Duodenal mucosa (tissue), 2 donors: ENCODE measurements around the gene GGT6.

ENCODE experiments used
- H3K27ac ChIP-seq: one replicate; pipeline ENCODE4 v1.7.0; 2013; ENCODE audit warnings: low read depth, low read length
- H3K27me3 ChIP-seq, 2 donors: one replicate each; pipeline ENCODE4 v1.7.0; 2013; ENCODE audit warnings: low read length in 2 of 2, control low read depth in 1 of 2; ENCODE audit not compliant: insufficient read depth in 2 of 2, control insufficient read depth in 1 of 2
- H3K36me3 ChIP-seq, 2 donors: one replicate each; pipeline ENCODE4 v1.7.0; 2013; ENCODE audit warnings: low read length in 2 of 2, control low read depth in 1 of 2; ENCODE audit not compliant: insufficient read depth in 2 of 2, control insufficient read depth in 1 of 2
- H3K4me1 ChIP-seq, 2 donors: one replicate each; pipeline ENCODE4 v1.7.0; 2013; ENCODE audit warnings: low read length in 2 of 2, control low read depth in 1 of 2; ENCODE audit not compliant: insufficient read depth in 2 of 2, control insufficient read depth in 1 of 2
- H3K4me3 ChIP-seq, 2 donors: one replicate each; pipeline ENCODE4 v1.7.0; 2013; ENCODE audit warnings: low read length in 2 of 2, low read depth in 1 of 2
- H3K9ac ChIP-seq, 2 donors: one replicate each; pipeline ENCODE4 v1.7.0; 2013; ENCODE audit warnings: low read length in 2 of 2, low read depth in 1 of 2
- H3K9me3 ChIP-seq, 2 donors: one replicate each; pipeline ENCODE4 v1.7.0; 2013; ENCODE audit warnings: low read length in 2 of 2, control low read depth in 1 of 2; ENCODE audit not compliant: control insufficient read depth in 1 of 2

Gene GGT6

GRCh38 chr17:4514206-4514605, 46.2 kb downstream of the GGT6 start:
- no peaks in the 10 kb centered on the region for H3K36me3 ChIP-seq
- H3K27me3 ChIP-seq = no peaks in the 10 kb centered on the region
- H3K9me3 ChIP-seq = no peaks in the 10 kb centered on the region
- peaks cover 30 to 51% of the 10 kb centered on the region in 2 donors for H3K4me1 ChIP-seq
- no peak overlapping the region for H3K9ac ChIP-seq
- H3K4me3 ChIP-seq = no peak overlapping the region
- H3K27ac ChIP-seq = no peak overlapping the region

- Histone ChIP-seq H3K36me3 (no peaks in the 10 kb centered on the region), H3K27me3 (no peaks in the 10 kb centered on the region), H3K4me3 (no peak overlapping the region), H3K4me1 (peaks cover 35 to 59% of the 10 kb centered on the region in 2 donors), H3K9me3 (no peaks in the 10 kb centered on the region), H3K9ac (no peak overlapping the region), H3K27ac (no peak overlapping the region)
Observed at GRCh38 chr17:4513113-4514032, 47.0 kb downstream of the GGT6 start.

GRCh38 chr17:4512156-4513112, 47.9 kb downstream of the GGT6 start:
- no peak overlapping the region for H3K9ac ChIP-seq
- no peaks in the 10 kb centered on the region for H3K36me3 ChIP-seq
- no peak overlapping the region for H3K27ac ChIP-seq
- no peaks in the 10 kb centered on the region for H3K27me3 ChIP-seq
- no peaks in the 10 kb centered on the region for H3K9me3 ChIP-seq
- H3K4me3 ChIP-seq = no peak overlapping the region
- peaks cover 37 to 66% of the 10 kb centered on the region in 2 donors for H3K4me1 ChIP-seq

GRCh38 chr17:4511199-4511932, 49.0 kb downstream of the GGT6 start:
- Histone ChIP-seq H3K9me3 (no peaks in the 10 kb centered on the region), H3K27ac (no peak overlapping the region)

GRCh38 chr17:4510618-4510941, 49.8 kb downstream of the GGT6 start:
- Histone ChIP-seq H3K27ac (no peak overlapping the region), H3K27me3 (no peaks in the 10 kb centered on the region), H3K4me1 (peaks cover 47 to 73% of the 10 kb centered on the region in 2 donors)

More at GRCh38 chr17:4511199-4511932, 49.0 kb downstream of the GGT6 start:
- Histone ChIP-seq H3K4me3 (no peak overlapping the region), H3K36me3 (no peaks in the 10 kb centered on the region), H3K4me1 (peaks cover 43 to 68% of the 10 kb centered on the region in 2 donors), H3K27me3 (no peaks in the 10 kb centered on the region), H3K9ac (no peak overlapping the region)

GRCh38 chr17:4509923-4510617, 50.3 kb downstream of the GGT6 start:
- Histone ChIP-seq H3K27me3 (no peaks in the 10 kb centered on the region), H3K9ac (no peak overlapping the region), H3K4me3 (no peak overlapping the region), H3K4me1 (peaks cover 43 to 69% of the 10 kb centered on the region in 2 donors), H3K9me3 (no peaks in the 10 kb centered on the region), H3K27ac (no peak overlapping the region), H3K36me3 (no peaks in the 10 kb centered on the region)

More at GRCh38 chr17:4510618-4510941, 49.8 kb downstream of the GGT6 start:
- H3K9ac ChIP-seq = no peak overlapping the region
- H3K36me3 ChIP-seq = no peaks in the 10 kb centered on the region
- H3K4me3 ChIP-seq = no peak overlapping the region
- no peaks in the 10 kb centered on the region for H3K9me3 ChIP-seq

- Histone ChIP-seq H3K27ac (no peak overlapping the region), H3K4me1 (peaks cover 38 to 69% of the 10 kb centered on the region in 2 donors), H3K9ac (no peak overlapping the region), H3K9me3 (no peaks in the 10 kb centered on the region), H3K4me3 (no peak overlapping the region), H3K36me3 (no peaks in the 10 kb centered on the region), H3K27me3 (no peaks in the 10 kb centered on the region)
Observed at GRCh38 chr17:4509401-4509800, 51.0 kb downstream of the GGT6 start.

GRCh38 chr17:4508207-4508606, 52.2 kb downstream of the GGT6 start:
- no peaks in the 10 kb centered on the region for H3K27me3 ChIP-seq
- H3K27ac ChIP-seq = no peak overlapping the region
- H3K36me3 ChIP-seq = no peaks in the 10 kb centered on the region
- no peaks in the 10 kb centered on the region for H3K9me3 ChIP-seq
- H3K9ac ChIP-seq = no peak overlapping the region
- no peak overlapping the region for H3K4me3 ChIP-seq
- H3K4me1 ChIP-seq = peaks cover 44 to 73% of the 10 kb centered on the region in 2 donors

- Histone ChIP-seq H3K9ac (no peak overlapping the region), H3K4me3 (no peak overlapping the region), H3K36me3 (no peaks in the 10 kb centered on the region), H3K27ac (no peak overlapping the region), H3K9me3 (no peaks in the 10 kb centered on the region), H3K4me1 (peaks cover 45 to 75% of the 10 kb centered on the region in 2 donors), H3K27me3 (no peaks in the 10 kb centered on the region)
Observed at GRCh38 chr17:4507361-4508111, 52.8 kb downstream of the GGT6 start.
